Cardiac fibroblast (primary cell): Measurements from ENCODE around the gene PCYOX1L.
A peak's percentile ranks its signal among the peaks of the same experiment; 100 is the strongest.

ENCODE experiments used
- DNase-seq, 2 donors: peaks; one replicate each; pipeline versions ENCODE4 v3.0.0 to v3.0.0-alpha.2; 2010; ENCODE audit warnings: low read depth in 2 of 2
- H3K4me3 ChIP-seq, 2 donors: replicated peaks in 1 of 2; 1 replicate in 1 of 2; 2 replicates in 1 of 2; pipeline ENCODE4 v1.5.1; 2011; ENCODE audit warnings: low read depth in 2 of 2, low read length in 2 of 2, mild to moderate bottlenecking in 2 of 2, moderate library complexity in 1 of 2
- CTCF ChIP-seq: IDR thresholded peaks from one replicate; pipeline ENCODE4 v1.5.1; 2011; ENCODE audit warnings: low read depth, mild to moderate bottlenecking, low read length, inconsistent platforms

Gene PCYOX1L

GRCh38 chr5:149408252-149409099 lies 50.6 kb downstream of the PCYOX1L start:
- TF ChIP-seq CTCF, result no peak
- peak in 1 of 2 donors; percentile 31 for DNase-seq
- peak overlapping the region; percentile 62 to 70 for H3K4me3 ChIP-seq

GRCh38 chr5:149409268-149409948 lies 51.6 kb downstream of the PCYOX1L start:
- peak in 1 of 2 donors; percentile 32 for DNase-seq
- H3K4me3 ChIP-seq, result peak overlapping the region; percentile 62 to 70
- TF ChIP-seq CTCF, result no peak

GRCh38 chr5:149410071-149410470 lies 52.2 kb downstream of the PCYOX1L start:
- TF ChIP-seq CTCF, result no peak
- no peak for DNase-seq
- peak overlapping the region in 1 of 2 donors; percentile 62 for H3K4me3 ChIP-seq

GRCh38 chr5:149410721-149411432 lies 53.0 kb downstream of the PCYOX1L start:
- TF ChIP-seq CTCF, result no peak
- H3K4me3 ChIP-seq, result peak overlapping the region in 1 of 2 donors; percentile 62
- DNase-seq, result peak; percentile 44 to 56

- no peak overlapping the region for H3K4me3 ChIP-seq
- TF ChIP-seq CTCF, result no peak
- DNase-seq, result peak in 1 of 2 donors; percentile 6
Measured at GRCh38 chr5:149411738-149412519, 54.1 kb downstream of the PCYOX1L start.

- H3K4me3 ChIP-seq, result no peak overlapping the region
- peak in 1 of 2 donors; percentile 45 for DNase-seq
Measured at GRCh38 chr5:149412783-149413476, 55.1 kb downstream of the PCYOX1L start.

More at GRCh38 chr5:149412783-149413476, 55.1 kb downstream of the PCYOX1L start:
- no peak for TF ChIP-seq CTCF
